Measurements from ENCODE around the gene DCBLD2. TPM values are rescaled to one million over a fixed set of nuclear protein-coding genes. Genes with fewer than 3 reads are reported as not detected.

Gene DCBLD2
- total and polyA plus RNA-seq, 2 of the 13 experiments (the other 11 are each of a cell fraction or from before 2014, with no cell fraction given), result 43.8 to 56.9 TPM

DNA sequence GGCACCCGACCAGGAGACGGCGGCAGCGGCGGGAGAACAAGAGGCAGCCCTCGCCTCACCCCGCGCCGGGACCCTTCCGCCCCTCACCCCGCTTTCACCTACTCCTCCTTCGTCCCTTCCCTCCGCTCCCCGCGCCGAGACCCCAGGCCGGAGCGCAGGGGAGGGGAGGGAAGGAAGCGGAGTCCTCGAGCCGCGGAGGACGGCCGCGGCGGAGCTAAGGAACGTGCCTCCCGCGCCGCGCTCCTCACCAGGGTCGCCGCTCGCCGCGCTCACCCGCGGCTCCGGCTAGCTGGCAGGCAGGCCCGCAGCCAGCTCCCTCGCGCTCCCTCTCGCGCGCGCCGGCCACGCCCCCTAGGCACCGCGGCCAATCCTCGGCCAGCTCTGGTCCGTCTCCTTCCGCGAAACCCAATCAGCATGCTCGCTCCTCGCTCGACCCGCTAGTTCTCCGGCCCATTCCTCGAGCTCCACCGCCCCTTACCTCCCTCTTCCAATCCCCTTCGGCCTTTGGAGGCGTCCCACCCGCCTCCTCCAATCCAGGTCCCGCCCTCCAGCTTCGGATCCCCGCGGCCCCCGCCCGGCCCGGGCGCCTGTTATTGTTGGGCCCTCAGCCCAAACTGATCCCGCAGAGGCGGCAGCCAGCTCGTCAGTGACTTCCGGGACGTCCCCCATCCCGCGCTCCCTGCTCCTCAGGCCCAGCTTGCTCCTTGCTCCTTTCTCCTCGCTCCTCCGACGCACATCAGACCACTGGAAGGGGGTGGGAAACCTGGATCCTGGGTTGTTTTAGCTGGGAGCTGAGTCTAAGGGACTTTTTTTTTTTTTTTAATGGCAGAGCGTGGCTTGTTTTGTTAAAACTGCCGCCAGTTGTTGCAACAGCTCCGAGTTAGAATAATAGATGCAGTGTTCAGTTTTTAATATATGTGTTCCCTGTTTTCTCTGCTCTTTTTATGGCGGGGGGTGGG is at the start of gene DCBLD2 (continued):
- TF ChIP-seq RBAK (CRISPR knock-in tag; IDR thresholded peaks at IDR 0.05) (no peak), REPIN1 (CRISPR knock-in tag; IDR thresholded peaks at IDR 0.05; ENCODE audit: borderline replicate concordance, low read depth) (peak; percentile 79; the same call in 1 of the 2 replicates), MTF1 (CRISPR knock-in tag; IDR thresholded peaks at IDR 0.05) (peak; percentile 77), MYPOP (CRISPR knock-in tag; IDR thresholded peaks at IDR 0.05) (0 out of 2 replicates have a peak, but pooled peaks have one; percentile 36), FOXK2 (IDR thresholded peaks at IDR 0.05) (no peak), TAF15 (IDR thresholded peaks at IDR 0.05; ENCODE audit: low read depth, low read length, poor library complexity, severe bottlenecking) (no peak), NFATC3 (CRISPR knock-in tag; IDR thresholded peaks at IDR 0.05) (peak; percentile 24; the same call in 1 of the 2 replicates), NKX3-1 (CRISPR knock-in tag; IDR thresholded peaks at IDR 0.05) (no peak), ZBTB43 (CRISPR knock-in tag; conservative IDR thresholded peaks at IDR 0.05) (peak; percentile 19), NCOA2 (CRISPR knock-in tag; IDR thresholded peaks at IDR 0.05) (peak; percentile 38), SSRP1 (CRISPR knock-in tag; IDR thresholded peaks at IDR 0.05) (no peak), ONECUT2 (CRISPR knock-in tag; IDR thresholded peaks at IDR 0.05) (peak; percentile 32; the same call in 1 of the 2 replicates), ATM (IDR thresholded peaks at IDR 0.05; ENCODE audit: borderline replicate concordance) (no peak), SAFB2 (CRISPR knock-in tag; IDR thresholded peaks at IDR 0.05; ENCODE audit: borderline replicate concordance, low read depth) (peak; percentile 95), ZBTB3 (CRISPR knock-in tag; IDR thresholded peaks at IDR 0.05; ENCODE audit: borderline replicate concordance, low read depth) (0 out of 2 replicates have a peak, but pooled peaks have one; percentile 65), RBM22 (optimal IDR thresholded peaks at IDR 0.05; ENCODE audit: low read length) (no peak), CBX1 (IDR thresholded peaks at IDR 0.05; ENCODE audit: low read depth) (no peak), ZNF878 (CRISPR knock-in tag; IDR thresholded peaks at IDR 0.05) (peak; percentile 4; the same call in 1 of the 2 replicates), ZIK1 (CRISPR knock-in tag; IDR thresholded peaks at IDR 0.05; ENCODE audit: borderline replicate concordance, low read depth) (no peak), SMYD3 (CRISPR knock-in tag; IDR thresholded peaks at IDR 0.05) (0 out of 2 replicates have a peak, but pooled peaks have one; percentile 18)
- TF ChIP-seq, protein P1, sequence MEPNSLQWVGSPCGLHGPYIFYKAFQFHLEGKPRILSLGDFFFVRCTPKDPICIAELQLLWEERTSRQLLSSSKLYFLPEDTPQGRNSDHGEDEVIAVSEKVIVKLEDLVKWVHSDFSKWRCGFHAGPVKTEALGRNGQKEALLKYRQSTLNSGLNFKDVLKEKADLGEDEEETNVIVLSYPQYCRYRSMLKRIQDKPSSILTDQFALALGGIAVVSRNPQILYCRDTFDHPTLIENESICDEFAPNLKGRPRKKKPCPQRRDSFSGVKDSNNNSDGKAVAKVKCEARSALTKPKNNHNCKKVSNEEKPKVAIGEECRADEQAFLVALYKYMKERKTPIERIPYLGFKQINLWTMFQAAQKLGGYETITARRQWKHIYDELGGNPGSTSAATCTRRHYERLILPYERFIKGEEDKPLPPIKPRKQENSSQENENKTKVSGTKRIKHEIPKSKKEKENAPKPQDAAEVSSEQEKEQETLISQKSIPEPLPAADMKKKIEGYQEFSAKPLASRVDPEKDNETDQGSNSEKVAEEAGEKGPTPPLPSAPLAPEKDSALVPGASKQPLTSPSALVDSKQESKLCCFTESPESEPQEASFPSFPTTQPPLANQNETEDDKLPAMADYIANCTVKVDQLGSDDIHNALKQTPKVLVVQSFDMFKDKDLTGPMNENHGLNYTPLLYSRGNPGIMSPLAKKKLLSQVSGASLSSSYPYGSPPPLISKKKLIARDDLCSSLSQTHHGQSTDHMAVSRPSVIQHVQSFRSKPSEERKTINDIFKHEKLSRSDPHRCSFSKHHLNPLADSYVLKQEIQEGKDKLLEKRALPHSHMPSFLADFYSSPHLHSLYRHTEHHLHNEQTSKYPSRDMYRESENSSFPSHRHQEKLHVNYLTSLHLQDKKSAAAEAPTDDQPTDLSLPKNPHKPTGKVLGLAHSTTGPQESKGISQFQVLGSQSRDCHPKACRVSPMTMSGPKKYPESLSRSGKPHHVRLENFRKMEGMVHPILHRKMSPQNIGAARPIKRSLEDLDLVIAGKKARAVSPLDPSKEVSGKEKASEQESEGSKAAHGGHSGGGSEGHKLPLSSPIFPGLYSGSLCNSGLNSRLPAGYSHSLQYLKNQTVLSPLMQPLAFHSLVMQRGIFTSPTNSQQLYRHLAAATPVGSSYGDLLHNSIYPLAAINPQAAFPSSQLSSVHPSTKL (CRISPR knock-in tag; IDR thresholded peaks at IDR 0.05), result peak; percentile 45; the same call in 1 of the 2 replicates
- TF ChIP-seq, protein P2, sequence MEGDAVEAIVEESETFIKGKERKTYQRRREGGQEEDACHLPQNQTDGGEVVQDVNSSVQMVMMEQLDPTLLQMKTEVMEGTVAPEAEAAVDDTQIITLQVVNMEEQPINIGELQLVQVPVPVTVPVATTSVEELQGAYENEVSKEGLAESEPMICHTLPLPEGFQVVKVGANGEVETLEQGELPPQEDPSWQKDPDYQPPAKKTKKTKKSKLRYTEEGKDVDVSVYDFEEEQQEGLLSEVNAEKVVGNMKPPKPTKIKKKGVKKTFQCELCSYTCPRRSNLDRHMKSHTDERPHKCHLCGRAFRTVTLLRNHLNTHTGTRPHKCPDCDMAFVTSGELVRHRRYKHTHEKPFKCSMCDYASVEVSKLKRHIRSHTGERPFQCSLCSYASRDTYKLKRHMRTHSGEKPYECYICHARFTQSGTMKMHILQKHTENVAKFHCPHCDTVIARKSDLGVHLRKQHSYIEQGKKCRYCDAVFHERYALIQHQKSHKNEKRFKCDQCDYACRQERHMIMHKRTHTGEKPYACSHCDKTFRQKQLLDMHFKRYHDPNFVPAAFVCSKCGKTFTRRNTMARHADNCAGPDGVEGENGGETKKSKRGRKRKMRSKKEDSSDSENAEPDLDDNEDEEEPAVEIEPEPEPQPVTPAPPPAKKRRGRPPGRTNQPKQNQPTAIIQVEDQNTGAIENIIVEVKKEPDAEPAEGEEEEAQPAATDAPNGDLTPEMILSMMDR (CRISPR knock-in tag; IDR thresholded peaks at IDR 0.05), result no peak

Measured in HepG2 (cell line).